Measurements from ENCODE around the gene ABCC3.
A peak's percentile ranks its signal among the peaks of the same experiment; 100 is the strongest.

Gene ABCC3

GRCh38 chr17:50645748-50646682 is 11.3 kb downstream of the ABCC3 start:
- DNase-seq, result peak; percentile 7

GRCh38 chr17:50647187-50647586 is 12.5 kb downstream of the ABCC3 start:
- DNase-seq, result no peak

- no peak for DNase-seq
These were observed 14.6 kb downstream of the ABCC3 start for GRCh38 chr17:50649042-50649908.

GRCh38 chr17:50651661-50652060 is 17.0 kb downstream of the ABCC3 start:
- no peak for DNase-seq

- DNase-seq, result no peak
These were observed 19.1 kb downstream of the ABCC3 start for GRCh38 chr17:50653738-50654137.

- DNase-seq, result peak; percentile 20
These were observed 21.8 kb downstream of the ABCC3 start for GRCh38 chr17:50656509-50656908.

GRCh38 chr17:50657054-50657453 is 22.4 kb downstream of the ABCC3 start:
- peak; percentile 7 for DNase-seq

GRCh38 chr17:50657627-50658026 is 22.9 kb downstream of the ABCC3 start:
- DNase-seq, result peak; percentile 8

- no peak for DNase-seq
These were observed 23.9 kb downstream of the ABCC3 start for GRCh38 chr17:50658616-50659015.

- no peak for DNase-seq
These were observed 24.5 kb downstream of the ABCC3 start for GRCh38 chr17:50659179-50659578.

- peak; percentile 25 for DNase-seq
These were observed 25.6 kb downstream of the ABCC3 start for GRCh38 chr17:50660042-50660886.

GRCh38 chr17:50660887-50661345 is 26.2 kb downstream of the ABCC3 start:
- DNase-seq, result peak; percentile 26

GRCh38 chr17:50661348-50661747 is 26.7 kb downstream of the ABCC3 start:
- DNase-seq, result no peak

- DNase-seq, result no peak
These were observed 27.2 kb downstream of the ABCC3 start for GRCh38 chr17:50661795-50662391.

- no peak for DNase-seq
These were observed 28.0 kb downstream of the ABCC3 start for GRCh38 chr17:50662632-50663225.

GRCh38 chr17:50663812-50664374 is 29.2 kb downstream of the ABCC3 start:
- DNase-seq, result no peak

- no peak for DNase-seq
These were observed 30.2 kb downstream of the ABCC3 start for GRCh38 chr17:50664788-50665458.

- DNase-seq, result no peak
These were observed 31.2 kb downstream of the ABCC3 start for GRCh38 chr17:50665838-50666237.

- DNase-seq, result no peak
These were observed 31.6 kb downstream of the ABCC3 start for GRCh38 chr17:50666316-50666715.

- DNase-seq, result no peak
These were observed 32.8 kb downstream of the ABCC3 start for GRCh38 chr17:50667259-50668024.
